Measurements from ENCODE around the gene HAT1.
A peak's percentile ranks its signal among the peaks of the same experiment; 100 is the strongest.
"Not testable (repeated sequence)": the region's sequence is repeated elsewhere in the genome, so short reads cannot be mapped to it uniquely, and the experiment has no call there.

The HAT1 gene

GRCh38 chr2:171922230-171923022 lies at the start of gene HAT1:
Gene HAT1, plus strand, starts transcription at chr2:171922461. Its CDS starts 40 bp downstream, at chr2:171922501.
- DNase-seq = peak; percentile 84

- no peak for DNase-seq
These were observed 47.7 kb upstream of the HAT1 start for GRCh38 chr2:171874517-171874916.

- DNase-seq = no peak
These were observed 47.3 kb upstream of the HAT1 start for GRCh38 chr2:171874963-171875362.

- DNase-seq = peak; percentile 59
These were observed 43.7 kb upstream of the HAT1 start for GRCh38 chr2:171878481-171878993.

- no peak for DNase-seq
These were observed 42.4 kb upstream of the HAT1 start for GRCh38 chr2:171879865-171880264.

GRCh38 chr2:171880774-171881173 lies 41.5 kb upstream of the HAT1 start:
- DNase-seq = no peak

GRCh38 chr2:171882089-171882769 lies 40.0 kb upstream of the HAT1 start:
- no peak for DNase-seq

- no peak for DNase-seq
These were observed 38.9 kb upstream of the HAT1 start for GRCh38 chr2:171883275-171883893.

GRCh38 chr2:171889333-171889732 lies 32.9 kb upstream of the HAT1 start:
- DNase-seq = no peak

GRCh38 chr2:171889808-171890207 lies 32.5 kb upstream of the HAT1 start:
- no peak for DNase-seq

- DNase-seq = no peak
These were observed 29.0 kb upstream of the HAT1 start for GRCh38 chr2:171893196-171893823.

GRCh38 chr2:171893824-171894611 lies 28.2 kb upstream of the HAT1 start, which contains the start of gene SLC25A12:
Gene SLC25A12, minus strand, starts transcription at chr2:171894244. Its CDS starts 30 bp downstream, at chr2:171894214.
- DNase-seq = peak; percentile 60

- no peak for DNase-seq
These were observed 27.7 kb upstream of the HAT1 start for GRCh38 chr2:171894612-171894947.

- no peak for DNase-seq
These were observed 26.5 kb upstream of the HAT1 start for GRCh38 chr2:171895786-171896185.

- not testable (repeated sequence) for DNase-seq
These were observed 22.5 kb upstream of the HAT1 start for GRCh38 chr2:171899623-171900282.

- no peak for DNase-seq
These were observed 19.3 kb upstream of the HAT1 start for GRCh38 chr2:171902840-171903420.

GRCh38 chr2:171908235-171908634 lies 14.0 kb upstream of the HAT1 start:
- DNase-seq = no peak

- no peak for DNase-seq
These were observed 13.0 kb upstream of the HAT1 start for GRCh38 chr2:171909266-171909665.

- DNase-seq = no peak
These were observed 11.8 kb upstream of the HAT1 start for GRCh38 chr2:171910494-171910893.

GRCh38 chr2:171913517-171913916 lies 8.7 kb upstream of the HAT1 start:
- no peak for DNase-seq

GRCh38 chr2:171919453-171919852 lies 2.8 kb upstream of the HAT1 start:
- DNase-seq = no peak

- DNase-seq = no peak
These were observed 361 bp upstream of the HAT1 start for GRCh38 chr2:171921970-171922229.

Measured in DMS 273 treated with DMSO at 0.1 percent for 48 hours (cell line).